Ishikawa (cell line): ENCODE measurements around the gene RNF8.

ENCODE experiments used
- CEBPB ChIP-seq: IDR thresholded peaks from 2 replicates; pipeline ENCODE4 v1.6.1; 2012
- CREB1 ChIP-seq: IDR thresholded peaks from 2 replicates; pipeline ENCODE4 v1.6.1; 2012; ENCODE audit warnings: low read depth
- EGR1 ChIP-seq: IDR thresholded peaks from 2 replicates; pipeline ENCODE4 v1.6.1; 2012
- EP300 ChIP-seq: IDR thresholded peaks from 2 replicates; pipeline ENCODE4 v1.6.1; 2012; ENCODE audit warnings: borderline replicate concordance
- FOXM1 ChIP-seq: IDR thresholded peaks from 2 replicates; pipeline ENCODE4 v1.6.1; 2012; ENCODE audit warnings: low read depth, borderline replicate concordance
- MAX ChIP-seq: IDR thresholded peaks from 2 replicates; pipeline ENCODE4 v1.6.1; 2012
- NFIC ChIP-seq: IDR thresholded peaks from 2 replicates; pipeline ENCODE4 v1.6.1; 2012
- RAD21 ChIP-seq: IDR thresholded peaks from 2 replicates; pipeline ENCODE4 v1.6.1; 2012; ENCODE audit warnings: low read depth
- REST ChIP-seq: IDR thresholded peaks from 2 replicates; pipeline ENCODE4 v1.6.1; 2012; ENCODE audit warnings: low read depth, mild to moderate bottlenecking
- TAF1 ChIP-seq: IDR thresholded peaks from 2 replicates; pipeline ENCODE4 v1.6.1; 2012; ENCODE audit warnings: low read depth, mild to moderate bottlenecking
- TCF12 ChIP-seq: IDR thresholded peaks from 2 replicates; pipeline ENCODE4 v1.6.1; 2012; ENCODE audit warnings: low read depth
- TEAD4 ChIP-seq: IDR thresholded peaks from 2 replicates; pipeline ENCODE4 v1.6.1; 2012
- USF1 ChIP-seq: IDR thresholded peaks from 2 replicates; pipeline ENCODE4 v1.6.1; 2012
- YY1 ChIP-seq: IDR thresholded peaks from 2 replicates; pipeline ENCODE4 v1.6.1; 2012; ENCODE audit warnings: low read depth
- ZBTB7A ChIP-seq: IDR thresholded peaks from 2 replicates; pipeline ENCODE4 v1.6.1; 2012; ENCODE audit warnings: low read depth

The RNF8 gene

GRCh38 chr6:37308069-37308815, 45.5 kb upstream of the RNF8 start:
- peak; percentile 55 for TF ChIP-seq NFIC
- no peak for TF ChIP-seq REST

GRCh38 chr6:37309046-37309445, 44.7 kb upstream of the RNF8 start:
- TF ChIP-seq CEBPB (no peak), CREB1 (no peak), REST (no peak), EP300 (no peak), TCF12 (no peak)

- TF ChIP-seq TCF12 (no peak), REST (no peak), EGR1 (no peak), NFIC (no peak), ZBTB7A (no peak), CREB1 (no peak), USF1 (no peak), CEBPB (no peak), YY1 (no peak), MAX (no peak), RAD21 (no peak), EP300 (no peak), TEAD4 (no peak), TAF1 (no peak), FOXM1 (no peak)
Observed at GRCh38 chr6:37309692-37310091, 44.1 kb upstream of the RNF8 start.

GRCh38 chr6:37310966-37311365, 42.8 kb upstream of the RNF8 start:
- TF ChIP-seq EP300 (no peak), CREB1 (no peak), TEAD4 (no peak), ZBTB7A (no peak), RAD21 (no peak), NFIC (no peak), REST (no peak), FOXM1 (no peak), TCF12 (no peak), USF1 (no peak), MAX (no peak), YY1 (no peak), CEBPB (no peak), EGR1 (no peak), TAF1 (no peak)
